ENCODE data around the gene CNDP1.

GRCh38 chr18:74630804-74631203 lies 96.5 kb downstream of the CNDP1 start:
- TF ChIP-seq POLR2AphosphoS5 (IDR thresholded peaks at IDR 0.05; ENCODE audit: low read depth, low read length) (no peak), TAF1 (IDR thresholded peaks at IDR 0.05; ENCODE audit: borderline replicate concordance, insufficient read depth, low read length) (no peak), SIN3A (IDR thresholded peaks at IDR 0.05; ENCODE audit: borderline replicate concordance, insufficient read depth, low read length) (no peak)

All from PFSK-1 (cell line).